Activated naive CD4-positive, alpha-beta T cell treated with anti-CD3 and anti-CD28 coated beads, Interleukin-2, amount 50 U/mL, for 16 hours (primary cell): ENCODE results near the gene TBL1X.

Experiments
- DNase-seq: peaks from one replicate; pipeline ENCODE4 v3.0.0-alpha.2; 2020

Gene TBL1X

GRCh38 chrX:9595174-9595573 lies 130.3 kb downstream of the TBL1X start:
- no peak for DNase-seq

GRCh38 chrX:9596837-9597236 lies 132.0 kb downstream of the TBL1X start:
- DNase-seq: no peak

DNA sequence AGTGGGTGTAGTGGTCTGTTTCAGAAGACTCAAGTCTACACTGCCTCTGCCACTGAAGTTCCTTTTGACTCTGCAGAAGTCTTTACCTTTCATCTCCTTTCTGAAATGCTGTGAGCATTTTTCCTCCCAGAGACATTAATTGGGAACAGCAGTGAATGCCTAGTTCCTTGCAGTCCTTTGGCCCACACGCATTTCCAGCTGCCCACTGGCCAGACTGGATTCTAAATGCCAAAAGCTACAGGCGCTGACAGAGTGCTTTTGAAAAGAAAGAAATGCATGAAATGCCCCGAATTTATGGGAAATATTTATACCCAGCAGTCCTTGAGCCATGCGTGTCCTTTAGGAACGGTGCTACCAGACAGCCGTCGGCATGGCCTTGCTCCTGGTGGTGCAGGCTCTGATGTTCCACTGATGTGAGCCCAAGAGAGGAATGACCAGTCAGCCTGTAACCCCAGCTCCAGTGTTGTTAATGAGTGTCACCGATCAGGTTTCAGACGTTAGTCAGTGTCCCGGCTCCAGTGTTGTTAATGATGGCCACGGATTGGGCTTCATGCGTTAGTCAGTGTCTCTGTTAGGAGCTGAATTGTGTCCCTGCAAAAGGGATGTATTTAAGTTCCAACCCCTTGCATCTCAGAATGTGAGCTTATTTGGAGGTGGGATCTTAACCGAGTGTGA lies 132.6 kb downstream of the TBL1X start:
- DNase-seq: no peak

- DNase-seq: no peak
These were observed 133.5 kb downstream of the TBL1X start for GRCh38 chrX:9598344-9598743.

DNA sequence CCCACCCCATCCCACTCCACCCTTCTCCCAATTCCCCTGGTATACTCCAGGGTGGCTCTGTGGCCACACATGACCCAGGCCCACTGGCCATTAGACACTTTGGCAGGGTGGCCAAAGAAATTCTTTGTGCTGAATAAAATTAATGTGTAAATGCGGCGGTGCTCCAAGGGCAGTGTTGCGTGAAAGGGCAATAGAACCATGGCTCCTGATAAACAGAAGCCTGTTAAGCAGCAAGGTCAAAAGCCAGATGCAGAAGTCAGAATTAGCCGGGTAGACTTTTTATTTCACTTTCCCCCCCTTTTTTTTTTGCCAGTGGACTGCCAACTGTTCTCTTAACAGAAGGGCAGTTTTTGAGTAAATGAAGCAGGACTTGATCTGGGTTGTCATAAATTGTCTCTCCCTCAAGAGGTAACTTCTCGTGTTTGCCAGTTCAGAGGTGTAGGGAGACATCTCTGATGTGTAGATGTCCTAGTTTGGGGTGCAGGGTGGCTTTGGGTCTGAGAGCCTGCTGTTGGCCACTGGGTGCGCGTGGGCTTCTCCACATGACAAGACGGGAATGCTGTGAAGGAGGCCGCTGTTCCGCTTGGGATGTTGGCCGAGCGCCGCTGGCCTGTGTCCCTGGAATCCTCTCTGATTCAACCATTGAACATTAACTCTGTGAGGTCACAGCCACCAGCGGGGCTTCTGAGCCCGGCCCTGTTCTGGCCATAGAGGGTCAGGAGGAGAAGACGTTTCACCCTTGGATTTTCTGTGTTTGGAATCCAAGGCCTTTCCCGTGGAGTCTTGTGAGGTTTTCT lies 139.5 kb downstream of the TBL1X start:
- no peak for DNase-seq

GRCh38 chrX:9604908-9605306 lies 140.0 kb downstream of the TBL1X start:
- DNase-seq: no peak

GRCh38 chrX:9605484-9605883 lies 140.6 kb downstream of the TBL1X start:
- DNase-seq: no peak

DNA sequence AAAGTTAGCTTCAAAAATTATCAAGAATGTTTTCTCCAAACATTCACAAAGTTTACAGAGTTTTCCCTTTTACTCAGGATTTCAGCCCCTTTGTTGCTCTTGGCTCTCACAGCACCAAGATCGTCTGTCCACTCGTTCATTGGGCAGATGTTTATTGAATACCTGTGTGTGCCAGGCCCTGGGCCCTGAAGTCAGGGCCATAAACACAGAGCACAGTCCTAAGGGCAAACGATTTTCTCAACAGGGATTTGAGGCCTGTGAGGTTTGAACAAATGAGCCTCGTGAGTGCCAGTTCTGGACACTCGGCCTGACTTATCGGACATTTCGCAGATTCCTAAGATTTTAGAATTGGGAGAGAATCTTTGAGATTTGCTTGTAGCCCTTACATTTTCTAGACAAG lies 142.1 kb downstream of the TBL1X start:
- DNase-seq: no peak

DNA sequence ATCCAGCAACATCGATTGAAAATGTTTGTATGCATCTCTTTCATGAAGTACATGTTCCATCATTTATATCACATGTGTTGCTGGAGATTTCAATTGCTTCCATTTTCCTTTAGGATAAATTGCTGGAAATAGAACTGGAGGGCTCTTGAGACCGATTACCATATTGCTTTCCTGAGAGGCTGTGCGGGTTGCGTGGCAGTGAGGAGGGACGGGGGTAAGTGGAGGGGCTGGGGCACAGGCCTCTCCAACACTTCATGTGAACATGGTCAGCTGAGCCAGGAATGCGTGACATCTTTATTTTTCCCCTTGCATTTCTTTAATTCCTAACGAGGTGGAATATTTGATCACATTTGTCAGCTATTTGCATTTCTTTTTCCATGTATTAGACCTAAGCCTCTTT lies 144.6 kb downstream of the TBL1X start:
- no peak for DNase-seq

DNA sequence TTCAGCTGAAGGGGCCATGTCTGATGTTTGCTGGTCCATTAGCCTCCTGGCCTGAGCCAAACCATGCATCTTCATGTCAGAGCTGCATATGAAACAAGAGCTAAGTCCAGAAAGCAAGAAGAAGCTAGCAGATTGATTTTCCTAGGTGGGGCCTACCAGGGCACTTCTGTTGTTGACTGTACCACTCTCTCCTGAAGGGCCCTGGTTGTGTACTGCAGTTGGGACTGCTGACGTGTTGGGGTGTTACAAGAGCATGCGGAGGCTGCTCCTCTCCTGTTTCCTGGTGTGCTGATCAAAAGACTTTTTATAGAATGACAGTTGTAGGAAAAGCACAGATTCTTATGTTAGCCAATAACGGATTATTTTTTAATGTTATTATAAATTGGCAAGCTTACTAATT lies 145.1 kb downstream of the TBL1X start:
- DNase-seq: no peak

- no peak for DNase-seq
These were observed 146.0 kb downstream of the TBL1X start for GRCh38 chrX:9610771-9611392.

GRCh38 chrX:9611436-9612145 lies 146.7 kb downstream of the TBL1X start:
- no peak for DNase-seq

DNA sequence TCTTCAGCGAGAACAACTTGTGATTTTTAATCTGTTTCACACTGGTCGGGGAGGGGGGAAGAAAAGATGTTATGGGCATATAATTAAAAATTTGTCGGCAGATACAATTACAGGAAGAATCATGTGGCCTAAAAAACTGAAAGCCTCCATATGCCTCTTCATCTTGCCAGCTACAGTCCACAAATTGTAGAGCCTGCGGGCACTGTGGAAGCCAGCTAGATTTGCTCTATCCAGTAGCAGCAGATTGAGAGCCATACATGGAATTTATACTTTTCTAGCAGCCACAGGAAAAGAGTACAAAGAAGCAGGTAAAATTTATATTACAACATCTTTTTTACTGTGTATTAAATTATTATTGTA lies 147.3 kb downstream of the TBL1X start:
- DNase-seq: no peak

DNA sequence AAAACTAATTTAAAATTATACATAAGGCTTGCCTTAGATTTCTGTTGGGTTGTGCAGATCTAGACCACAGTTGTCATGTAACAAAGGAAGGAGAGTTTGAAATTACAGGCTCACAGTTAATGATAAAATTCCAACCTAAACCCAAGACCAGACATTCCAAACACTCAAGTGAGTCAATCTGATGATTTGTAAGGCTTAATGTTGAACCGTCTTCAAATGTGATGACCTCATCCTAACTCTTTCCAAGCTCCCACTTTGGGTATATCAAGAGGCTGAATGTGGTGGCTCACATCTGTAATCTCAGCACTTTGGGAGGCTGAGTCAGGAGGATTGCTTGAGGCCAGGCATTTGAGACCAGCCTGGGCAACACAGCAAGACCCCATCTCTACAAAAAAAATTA lies 149.2 kb downstream of the TBL1X start:
- DNase-seq: no peak

DNA sequence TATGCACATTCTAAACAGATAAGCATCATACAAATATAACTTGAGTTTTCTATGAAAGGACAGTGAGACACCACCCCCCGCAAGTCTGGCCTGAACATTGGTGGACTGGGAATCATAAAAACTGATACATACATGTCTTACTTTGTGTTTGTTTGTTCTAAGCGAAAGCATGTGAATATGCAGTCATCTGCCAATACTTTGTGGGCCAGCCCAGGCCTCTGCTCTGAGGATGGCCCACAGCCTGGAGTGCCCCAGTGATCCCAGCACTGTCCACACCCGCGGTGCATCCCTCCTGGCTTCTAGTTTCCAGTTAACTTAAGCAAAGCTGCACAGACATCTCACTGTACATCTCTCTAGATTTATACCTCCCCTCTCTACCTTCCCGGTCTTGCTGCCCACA lies 154.3 kb downstream of the TBL1X start:
- DNase-seq: no peak

DNA sequence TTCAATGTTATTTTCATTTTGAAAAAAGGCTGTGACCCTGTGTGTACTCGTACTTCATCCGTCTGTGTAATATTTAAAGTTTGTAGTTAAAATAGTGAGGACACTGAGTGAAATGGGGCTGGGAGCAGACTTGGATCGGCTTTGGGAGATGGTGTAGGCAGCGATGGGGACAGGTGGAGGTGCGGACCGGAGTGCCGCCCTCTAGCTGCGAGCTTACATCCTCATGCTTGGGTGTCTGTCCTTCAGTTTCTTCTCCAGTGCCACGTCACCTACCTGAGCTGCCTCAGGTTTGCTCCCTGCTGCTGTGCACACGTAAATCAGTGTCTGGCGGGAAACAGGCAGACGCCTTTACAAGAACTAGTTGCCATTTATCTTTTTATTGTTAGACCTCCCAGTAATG lies 154.7 kb downstream of the TBL1X start:
- DNase-seq: no peak

DNA sequence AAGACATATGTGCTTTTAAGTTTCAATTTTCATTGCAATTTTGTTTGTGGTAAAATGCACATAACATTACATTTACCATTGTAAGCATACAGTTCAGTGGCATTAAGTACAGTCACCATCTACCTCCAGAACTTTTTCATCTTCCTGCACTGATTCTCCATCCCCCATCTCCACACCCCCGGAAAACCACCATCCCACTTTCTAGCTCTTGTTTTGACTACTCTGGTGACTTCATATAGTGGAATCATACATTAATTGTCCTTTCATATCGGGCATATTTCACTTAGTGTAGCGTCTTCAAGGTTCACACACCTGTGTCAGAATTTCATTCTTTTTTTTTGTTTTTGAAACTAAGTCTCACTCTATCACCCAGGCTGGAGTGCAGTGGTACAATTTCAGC lies 157.3 kb downstream of the TBL1X start:
- no peak for DNase-seq

DNA sequence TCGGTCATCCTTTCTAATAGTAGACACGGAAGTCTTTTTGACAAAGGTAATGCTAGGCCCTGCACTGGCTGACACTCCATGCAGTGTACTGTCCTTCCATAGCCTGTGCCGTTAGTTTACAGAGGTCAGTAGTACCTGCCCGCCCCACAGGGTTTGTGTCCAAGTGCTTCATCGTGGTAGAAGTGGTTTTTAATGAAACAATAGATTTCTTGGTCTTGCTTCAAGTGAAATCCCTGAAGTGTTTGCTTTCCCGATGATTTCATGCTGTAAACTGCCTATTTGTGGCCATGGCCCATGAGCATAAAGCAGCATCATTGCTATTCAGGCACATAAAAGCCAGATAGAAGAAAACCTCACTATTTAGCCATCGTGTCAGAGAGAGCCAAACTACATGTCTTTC lies 161.5 kb downstream of the TBL1X start:
- no peak for DNase-seq

DNA sequence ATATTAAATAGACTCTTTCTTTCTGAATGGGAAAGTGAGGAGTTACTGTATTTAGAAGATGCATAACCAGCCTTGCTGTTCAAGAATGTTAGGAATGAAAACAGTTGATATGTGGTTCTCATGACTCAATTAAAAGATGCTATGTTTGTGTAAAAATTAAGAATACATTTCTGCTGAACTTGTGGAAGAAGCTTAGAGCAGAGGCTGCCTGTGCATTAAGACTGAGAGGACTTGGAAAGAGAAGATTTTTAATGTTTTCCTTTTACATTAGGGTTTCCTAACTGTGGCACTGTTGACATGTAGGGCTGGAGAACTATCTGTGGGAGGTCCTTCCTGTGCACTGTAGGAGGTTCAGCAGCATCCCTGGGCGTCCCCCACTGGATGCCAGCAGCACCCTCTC lies 163.1 kb downstream of the TBL1X start:
- DNase-seq: no peak

DNA sequence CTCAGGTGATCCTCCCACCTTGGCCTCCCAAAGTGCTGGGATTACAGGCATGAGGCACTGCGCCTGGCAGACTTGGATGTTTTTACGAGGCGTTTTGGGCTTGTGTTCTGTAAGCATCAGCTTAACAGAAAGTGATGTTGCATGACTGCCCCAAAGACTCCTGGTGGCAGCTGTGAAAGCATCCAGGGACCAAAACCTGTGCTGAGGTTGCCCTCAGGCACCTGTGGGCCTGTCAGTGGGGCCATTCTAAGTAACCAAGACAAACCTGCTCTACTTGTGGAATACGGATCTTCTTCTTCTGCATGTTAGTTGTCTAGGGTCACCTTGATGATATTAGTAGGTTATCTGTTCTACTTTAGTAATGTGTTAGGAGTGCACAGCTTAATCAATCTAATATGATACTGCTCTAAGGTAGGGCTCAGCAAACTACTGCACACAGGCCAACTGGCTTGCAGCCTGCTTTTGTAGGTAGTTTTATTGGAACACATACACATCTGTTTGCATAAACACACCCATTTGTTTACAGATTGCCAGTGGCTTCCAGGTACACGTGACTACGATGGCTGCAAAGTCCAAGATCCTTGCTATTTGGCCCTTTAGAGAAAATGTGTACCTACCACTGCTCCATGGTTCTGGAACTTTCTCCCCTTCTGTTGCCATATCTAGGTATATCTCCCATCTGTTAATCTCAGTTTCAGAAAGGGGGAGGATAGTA lies 164.1 kb downstream of the TBL1X start:
- DNase-seq: no peak

- no peak for DNase-seq
These were observed 169.7 kb downstream of the TBL1X start for GRCh38 chrX:9634551-9634950.

GRCh38 chrX:9635368-9635767 lies 170.5 kb downstream of the TBL1X start:
- no peak for DNase-seq

GRCh38 chrX:9635803-9636202 lies 170.9 kb downstream of the TBL1X start:
- DNase-seq: no peak
